HG02981 (cell line): ENCODE measurements around the gene ARHGEF10L.
"Not testable (repeated sequence)": the region's sequence is repeated elsewhere in the genome, so short reads cannot be mapped to it uniquely, and the experiment has no call there.

ENCODE experiments used
- ATAC-seq: cut with Tn5 transposase; IDR thresholded peaks from one replicate; pipeline ENCODE4 v1.9.1; 2021; ENCODE audit warnings: mild to moderate bottlenecking, moderate library complexity; ENCODE audit not compliant: unreplicated experiment

Gene ARHGEF10L

DNA sequence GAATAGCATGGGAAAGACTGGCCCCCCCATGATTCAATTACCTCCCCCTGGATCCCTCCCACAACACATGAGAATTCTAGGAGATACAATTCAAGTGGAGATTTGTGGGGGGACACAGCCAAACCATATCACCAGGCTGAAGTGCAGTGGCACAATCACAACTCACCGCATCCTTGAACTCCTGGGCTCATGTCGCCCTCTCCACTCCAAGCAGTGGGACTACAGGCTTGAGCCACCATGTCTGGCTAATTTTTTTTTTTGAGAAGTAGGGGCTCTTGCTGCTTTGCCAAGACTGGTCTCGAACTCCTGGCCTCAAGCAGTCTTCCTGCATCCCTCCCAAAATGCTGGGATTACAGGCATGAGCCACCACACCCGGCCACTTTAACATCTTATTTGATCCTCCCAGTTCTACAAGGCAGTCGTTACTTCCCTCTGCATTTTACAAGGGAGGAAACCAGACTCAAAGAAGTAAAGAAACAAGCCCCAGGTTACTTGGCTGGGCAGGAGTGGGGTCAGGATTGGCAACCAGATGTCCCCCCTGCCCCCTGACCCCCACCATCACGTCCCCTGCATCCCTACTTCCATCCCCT lies 188.7 kb downstream of the ARHGEF10L start:
- ATAC-seq: no peak

DNA sequence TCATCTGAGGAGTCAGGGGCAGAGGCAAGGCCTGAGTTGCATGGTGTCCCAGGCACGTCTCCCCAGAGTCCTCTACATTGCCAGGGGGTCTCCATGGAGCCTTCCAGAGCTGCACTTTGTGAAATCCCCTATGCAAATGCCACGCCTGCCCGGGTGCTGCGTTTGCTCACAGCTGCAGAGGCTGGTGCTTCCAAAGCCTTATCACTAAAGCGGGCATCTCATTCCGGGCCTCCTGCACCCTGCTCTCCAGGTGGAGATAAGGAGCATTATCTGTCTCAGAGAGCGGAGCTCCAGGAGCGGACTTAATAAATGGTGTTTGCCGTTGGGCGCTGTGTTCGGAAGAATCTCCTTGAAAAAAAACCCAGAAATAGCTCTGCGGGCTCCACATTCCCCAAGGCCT lies 189.8 kb downstream of the ARHGEF10L start:
- no peak for ATAC-seq

DNA sequence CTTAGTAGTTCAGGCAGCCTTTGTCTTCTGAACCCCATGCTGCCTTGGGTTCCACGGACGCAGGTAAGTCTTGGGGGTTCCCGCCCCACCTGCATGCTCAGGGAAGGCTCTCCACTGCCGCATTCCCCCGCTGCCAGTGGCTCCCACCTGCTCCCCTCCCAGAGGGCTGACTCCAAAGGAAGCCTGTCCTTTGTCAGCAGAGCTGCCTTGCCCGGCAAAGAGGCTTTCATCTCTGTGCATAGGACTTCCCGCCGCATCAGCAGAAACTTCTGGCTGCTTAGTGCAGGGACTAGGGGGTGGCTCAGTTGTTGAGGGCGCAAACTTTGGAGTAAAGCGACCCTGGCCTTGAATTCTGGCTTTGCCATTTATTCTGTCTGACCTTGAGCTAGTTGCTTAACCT lies 190.4 kb downstream of the ARHGEF10L start:
- no peak for ATAC-seq

DNA sequence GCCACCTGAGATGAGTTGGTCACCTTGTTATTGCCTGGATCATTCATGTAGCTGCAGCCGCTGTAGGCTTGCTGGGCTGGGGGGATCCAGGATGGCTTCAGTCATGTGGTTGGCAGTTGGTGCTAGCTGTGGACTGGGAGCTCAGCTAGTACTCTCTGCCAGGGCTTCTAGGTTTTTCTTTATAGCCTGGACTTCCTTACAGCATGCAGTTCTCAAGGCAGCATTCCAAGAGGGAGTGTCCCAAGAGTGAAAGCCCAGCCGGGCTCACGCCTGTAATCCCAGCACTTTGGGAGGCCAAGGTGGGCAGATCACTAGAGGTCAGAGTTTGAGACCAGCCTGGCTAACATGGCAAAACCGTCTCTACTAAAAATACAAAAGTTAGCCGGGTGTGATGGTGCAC lies 192.0 kb downstream of the ARHGEF10L start:
- no peak for ATAC-seq

DNA sequence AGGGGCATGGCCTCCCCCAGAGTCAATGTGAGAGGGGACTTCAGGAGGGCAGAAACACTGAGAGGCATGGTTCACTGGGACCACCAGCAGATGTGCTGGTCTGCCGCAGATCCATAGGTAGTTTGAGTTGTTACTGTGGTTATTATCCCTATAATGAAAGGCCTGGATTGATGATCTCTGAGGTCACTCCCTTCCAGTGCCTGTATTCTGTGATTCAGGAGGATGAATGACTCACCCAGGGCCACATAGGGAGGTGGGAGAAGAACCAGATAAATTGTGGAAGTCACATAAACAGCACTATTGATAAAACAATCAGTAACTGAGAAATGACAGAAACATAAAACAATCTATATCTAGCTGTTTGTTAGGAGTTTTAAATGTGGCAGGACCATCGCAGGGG lies 193.0 kb downstream of the ARHGEF10L start:
- ATAC-seq: no peak

DNA sequence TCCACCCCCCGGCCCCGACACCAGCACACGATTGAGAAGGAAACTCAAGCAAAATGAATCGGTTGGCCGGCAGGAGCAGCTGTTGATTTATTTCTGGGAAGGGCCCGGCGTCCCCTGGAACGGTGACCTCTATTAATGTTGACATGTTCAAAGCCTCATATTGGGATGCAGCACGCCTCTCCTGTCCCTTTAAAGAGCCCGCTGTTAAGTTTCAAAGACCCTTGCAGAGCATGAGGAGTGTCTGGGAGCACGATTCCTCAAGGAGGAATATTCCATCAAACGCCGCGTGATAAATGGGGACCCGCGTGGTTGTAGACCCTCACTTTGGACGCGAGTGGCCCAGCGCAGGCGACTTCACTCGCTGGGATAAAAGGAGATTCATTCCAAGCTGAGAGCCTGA lies 194.2 kb downstream of the ARHGEF10L start:
- ATAC-seq: no peak

DNA sequence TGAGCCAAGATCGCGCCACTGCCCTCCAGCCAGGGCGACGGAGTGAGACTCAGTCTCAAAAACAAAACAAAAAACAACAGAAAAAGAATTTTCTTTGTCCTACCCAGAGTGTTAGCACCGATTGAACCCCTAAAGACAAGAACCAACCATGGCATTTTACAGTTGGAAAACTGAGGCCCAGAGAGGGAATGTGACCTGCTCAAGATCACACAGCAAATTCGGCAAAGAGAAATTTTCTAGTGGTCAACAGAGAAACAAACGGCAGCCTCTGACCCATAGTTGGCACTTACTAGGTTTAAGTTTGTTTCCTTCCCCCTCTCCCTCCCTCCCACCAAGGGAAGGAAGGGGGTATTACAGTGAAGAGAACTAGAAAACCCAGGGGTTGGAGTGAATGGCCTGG lies 195.1 kb downstream of the ARHGEF10L start:
- no peak for ATAC-seq

DNA sequence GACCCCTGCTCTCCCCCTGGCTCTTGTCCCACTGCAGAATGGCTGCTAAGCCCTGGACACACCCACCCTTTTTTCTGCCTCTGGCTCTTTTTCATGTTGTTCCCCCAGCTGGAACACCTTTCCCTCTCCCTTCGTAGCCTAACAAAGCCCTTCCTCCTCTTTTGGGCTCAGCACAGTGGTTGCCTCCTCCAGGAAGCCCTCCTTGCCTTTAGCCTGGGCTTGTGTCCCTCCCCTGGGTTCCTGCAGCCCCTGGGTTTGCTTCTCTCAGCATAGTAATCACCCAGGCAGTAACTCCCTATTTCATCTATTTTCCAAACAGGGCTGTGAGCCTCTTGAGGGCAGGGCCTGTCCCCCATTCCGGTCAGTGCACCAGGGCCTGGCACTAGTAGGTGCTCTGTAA lies 195.8 kb downstream of the ARHGEF10L start:
- ATAC-seq: no peak

DNA sequence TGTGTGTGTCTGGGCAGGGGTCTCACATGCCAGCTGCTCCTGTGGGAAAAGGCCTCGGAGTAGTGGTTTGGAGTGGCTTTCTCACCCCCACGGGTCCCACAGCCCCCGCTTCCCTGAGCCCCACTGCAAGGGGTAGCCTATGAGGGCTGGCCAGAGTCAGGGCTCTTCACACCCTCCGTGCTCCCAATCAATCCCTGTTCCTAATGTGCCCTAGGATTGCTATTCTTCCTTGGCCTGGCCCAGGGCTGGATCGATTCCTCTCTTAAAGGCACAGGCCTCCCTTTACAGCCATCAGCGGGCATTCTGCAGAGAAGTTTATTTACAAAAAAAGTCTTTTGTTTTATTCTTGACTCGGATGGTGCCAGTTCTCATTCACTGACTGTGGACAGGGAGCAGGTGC lies 196.3 kb downstream of the ARHGEF10L start:
- no peak for ATAC-seq

DNA sequence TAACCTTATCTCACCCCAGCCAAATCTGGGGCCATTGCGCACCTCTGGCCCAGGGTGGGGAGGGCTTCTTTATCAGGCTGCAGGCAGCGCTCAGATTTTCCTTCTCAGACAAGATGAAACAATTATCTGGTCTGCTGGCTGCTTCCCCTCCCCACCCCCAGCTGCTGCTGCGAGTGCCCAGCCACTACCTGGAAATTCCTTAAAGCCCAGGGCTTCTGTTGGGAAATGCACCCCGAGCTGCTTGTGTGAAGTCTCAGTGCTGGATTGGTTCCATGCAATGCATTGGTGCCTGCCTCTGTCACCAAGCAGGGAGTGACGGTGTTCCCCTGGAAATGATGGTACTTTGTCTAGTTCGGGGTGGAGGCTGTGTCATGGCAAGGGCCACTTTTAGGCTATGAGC lies 197.1 kb downstream of the ARHGEF10L start:
- no peak for ATAC-seq

DNA sequence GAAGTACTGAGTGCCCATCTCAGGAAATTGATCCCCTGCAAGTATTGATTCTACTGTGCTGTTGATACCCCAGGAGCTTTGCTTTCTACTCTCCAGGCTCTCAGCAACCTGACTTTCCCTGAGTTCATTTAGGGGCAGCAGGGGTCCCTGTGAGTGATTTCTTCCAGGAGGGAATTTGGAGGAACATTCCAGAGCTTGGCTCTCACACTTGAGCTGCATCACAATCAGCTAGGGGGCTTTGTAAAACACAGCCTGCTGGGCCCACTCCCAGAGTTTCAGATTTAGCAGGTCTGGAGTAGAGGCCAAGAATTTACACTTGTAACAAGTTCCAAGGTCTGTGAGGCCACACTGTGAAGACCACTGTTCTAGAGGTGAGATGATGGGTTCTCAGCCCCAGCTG lies 199.6 kb downstream of the ARHGEF10L start:
- no peak for ATAC-seq

DNA sequence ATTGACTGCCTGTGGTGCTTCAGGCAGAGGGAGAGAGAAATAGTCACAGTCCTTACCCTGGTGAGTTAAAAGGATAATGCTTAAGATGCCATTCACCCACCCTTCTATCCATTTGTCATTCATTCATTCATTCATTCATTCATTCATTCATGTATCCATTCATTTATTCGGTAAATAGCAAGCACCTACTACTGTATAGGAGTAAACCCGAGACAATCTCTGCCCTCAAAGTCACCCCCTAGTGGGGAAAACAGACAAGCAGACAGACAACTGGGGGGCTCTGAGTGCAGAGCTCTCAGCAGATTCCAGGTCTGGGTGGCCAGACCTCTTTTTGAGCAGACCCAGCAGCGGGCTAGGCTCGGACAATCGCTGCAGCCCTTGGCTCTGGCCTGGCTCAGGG lies 201.6 kb downstream of the ARHGEF10L start:
- ATAC-seq: no peak

DNA sequence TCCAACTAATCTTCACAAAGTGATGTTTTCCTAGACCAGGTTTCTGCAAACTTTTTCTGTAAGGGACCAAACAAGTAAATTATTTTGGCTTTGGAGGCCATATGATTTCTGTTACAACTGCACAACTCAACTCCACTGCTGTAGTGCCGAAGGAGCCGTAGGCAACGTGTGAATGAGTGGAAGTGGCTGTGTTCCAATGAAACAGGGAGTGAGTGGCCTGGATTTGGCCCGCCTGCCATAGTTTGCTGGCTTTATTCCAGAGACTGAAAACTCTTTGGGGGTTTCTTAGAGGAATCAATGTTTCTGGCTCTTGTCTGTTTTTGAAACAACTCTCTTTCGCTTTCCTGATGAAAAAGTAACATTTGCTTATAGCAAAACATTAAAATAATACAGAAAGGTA lies 203.1 kb downstream of the ARHGEF10L start:
- ATAC-seq: no peak

DNA sequence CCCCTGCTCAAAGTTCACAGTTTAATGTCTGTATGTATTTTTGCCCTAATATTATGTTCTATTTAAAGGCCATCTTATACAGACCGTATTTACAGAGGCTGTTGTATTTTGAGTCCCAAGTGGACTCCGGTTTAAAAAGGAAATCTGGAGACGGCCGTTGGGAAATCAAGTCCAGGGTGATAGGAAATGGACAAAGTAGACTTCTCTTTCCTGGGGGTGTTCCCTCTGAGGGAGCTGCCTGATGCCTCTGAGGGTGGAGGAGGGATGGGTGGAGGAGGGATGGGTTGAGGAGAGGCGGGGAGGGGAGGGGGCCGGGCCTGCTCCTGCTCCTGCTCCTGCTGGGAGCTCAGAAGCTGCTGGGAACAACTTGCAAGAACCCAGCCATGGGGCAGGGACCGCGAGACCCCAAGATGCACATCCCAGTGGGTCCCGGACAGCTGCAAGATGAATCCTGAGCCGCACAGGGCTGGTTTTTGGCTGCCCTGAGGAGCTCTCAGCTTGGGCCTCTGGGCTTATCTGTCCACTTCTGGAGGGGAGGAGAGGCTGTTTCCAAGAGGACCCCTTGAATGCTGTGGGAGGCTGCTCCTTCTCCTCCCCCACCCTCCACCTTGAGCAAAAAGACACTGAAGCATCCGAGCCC lies 203.6 kb downstream of the ARHGEF10L start:
- no peak for ATAC-seq

DNA sequence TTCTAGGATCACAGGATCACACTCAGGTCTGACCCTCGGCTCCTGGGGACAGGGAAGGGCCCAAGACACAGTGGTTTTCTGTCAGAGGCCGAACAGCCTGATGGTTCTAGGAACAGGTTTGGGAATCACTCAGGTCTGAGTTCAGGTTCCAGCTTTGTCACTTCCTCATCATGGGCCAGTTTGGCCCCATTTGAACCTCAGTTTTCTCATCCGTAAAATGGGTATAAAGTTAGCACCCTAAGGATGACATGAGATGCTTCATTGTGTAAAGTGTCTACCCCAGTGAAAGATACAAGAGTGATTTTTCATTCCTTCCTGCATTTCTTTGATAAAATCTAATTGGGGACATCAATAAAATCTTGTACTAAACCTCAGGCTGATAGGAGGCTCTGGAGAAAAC lies 204.4 kb downstream of the ARHGEF10L start:
- no peak for ATAC-seq

DNA sequence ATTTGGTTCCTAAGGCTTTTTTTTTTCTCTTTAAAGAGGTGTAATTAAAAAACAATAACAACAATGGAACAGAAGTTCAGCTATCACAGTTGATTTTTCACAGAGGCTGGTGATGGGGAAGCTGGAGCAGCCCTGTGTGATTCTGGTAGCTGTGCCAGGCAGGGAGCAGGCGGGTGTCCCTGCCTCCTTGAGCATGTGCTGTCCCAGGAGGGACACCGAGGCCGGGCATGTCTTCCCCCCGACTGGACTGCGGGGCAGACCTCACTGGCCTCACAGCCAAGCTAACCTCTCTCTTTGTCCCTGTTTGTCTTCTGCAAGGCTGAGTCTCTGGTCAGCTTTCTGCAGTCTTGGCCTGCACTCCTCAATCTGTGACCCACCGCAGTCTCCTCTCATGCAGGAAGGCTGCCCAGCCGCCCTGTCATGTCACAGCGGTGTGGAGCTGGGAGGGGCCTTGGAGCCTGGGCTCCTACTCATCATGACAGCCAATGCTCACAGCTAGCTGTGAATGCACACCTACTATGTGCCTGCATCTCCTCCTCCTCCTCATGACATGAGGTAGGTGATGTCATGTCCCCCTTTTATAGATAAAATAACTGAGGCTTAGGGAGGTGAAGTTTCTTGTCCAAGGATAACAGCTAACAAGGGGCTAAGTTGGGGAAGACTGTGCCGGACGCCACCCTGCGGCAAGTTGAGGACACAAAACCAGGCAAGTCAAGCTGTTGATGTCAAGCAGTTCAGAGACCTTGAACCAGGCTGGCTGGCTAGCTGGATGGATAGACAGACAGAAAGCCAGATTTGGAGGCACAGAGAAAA lies 205.4 kb downstream of the ARHGEF10L start:
- no peak for ATAC-seq

DNA sequence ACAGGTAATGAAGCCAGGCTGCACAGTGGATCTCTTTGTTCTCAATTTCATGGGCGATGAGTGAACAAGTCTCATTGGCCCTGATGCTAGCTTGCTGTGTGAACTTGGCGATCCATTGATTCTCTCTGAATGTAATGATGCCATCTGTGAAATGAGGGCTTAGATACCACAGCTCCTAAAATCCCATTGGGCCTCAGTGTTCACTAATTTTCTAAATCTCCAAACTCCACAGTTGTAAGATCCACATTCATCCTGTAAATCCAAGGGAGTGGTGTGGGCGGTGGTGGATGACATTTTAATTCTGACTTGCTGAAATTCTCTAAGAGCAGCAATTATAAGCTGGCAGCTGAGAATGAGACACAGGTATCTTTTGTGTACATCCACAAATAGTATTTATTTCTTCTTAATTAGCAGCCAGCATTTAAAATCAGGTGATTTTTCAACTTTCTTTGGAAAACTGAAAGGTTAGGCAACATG lies 206.0 kb downstream of the ARHGEF10L start:
- no peak for ATAC-seq

DNA sequence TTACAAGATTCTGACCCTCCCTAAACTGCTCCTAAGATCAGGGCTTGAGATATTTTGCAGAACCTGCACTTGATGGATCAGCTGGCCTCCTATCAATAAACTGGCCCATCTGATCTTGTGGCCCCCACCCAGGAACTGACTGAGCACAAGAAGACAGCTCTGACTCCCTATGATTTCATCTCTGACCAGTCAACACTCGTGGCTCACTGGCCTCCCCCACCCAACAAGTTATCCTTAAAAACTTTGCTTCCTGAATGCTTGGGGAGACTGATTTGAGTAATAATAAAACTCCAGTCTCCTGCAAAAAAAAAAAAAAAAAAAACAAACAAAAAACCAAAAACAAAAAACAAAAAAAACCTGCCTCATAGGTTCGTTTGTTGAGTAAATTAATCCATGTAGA lies 206.8 kb downstream of the ARHGEF10L start:
- ATAC-seq: not testable (repeated sequence)

DNA sequence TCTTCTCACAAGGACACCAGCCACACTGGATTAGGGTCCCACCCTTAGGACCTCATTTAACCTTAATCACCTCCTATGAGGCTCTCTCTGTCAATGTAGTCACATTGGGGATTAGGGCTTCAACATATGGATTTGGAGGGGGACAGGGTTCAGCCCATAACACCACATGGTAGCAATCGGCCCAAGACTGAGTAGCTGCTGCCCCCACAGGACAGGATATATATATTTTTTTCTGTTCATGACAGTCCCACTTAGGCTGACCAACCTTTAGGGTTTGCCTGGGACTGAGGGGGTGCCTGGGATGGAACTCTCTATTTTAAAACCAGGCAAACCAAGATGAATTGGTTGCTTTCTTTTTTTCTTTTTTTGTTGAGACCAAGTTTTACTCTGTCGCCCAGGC lies 207.4 kb downstream of the ARHGEF10L start:
- ATAC-seq: no peak
